HepG2 (cell line): Measurements from ENCODE around the gene PKD1L1. TPM values are rescaled to one million over a fixed set of nuclear protein-coding genes. Genes with fewer than 3 reads are reported as not detected.
A peak's percentile ranks its signal among the peaks of the same experiment; 100 is the strongest.

Experiments used
- ESRRA ChIP-seq: sonication (generic); formaldehyde crosslinking; IDR thresholded peaks from 2 replicates; pipeline ENCODE4 v1.5.1; 2020; ENCODE audit warnings: mild to moderate bottlenecking, low read depth, missing genetic modification reagents
- EZH2 ChIP-seq: conservative IDR thresholded peaks from 2 replicates; pipeline ENCODE4 v1.6.1; 2012; ENCODE audit warnings: mild to moderate bottlenecking, low read depth, low read length, moderate library complexity
- GABPA ChIP-seq, 2 experiments: IDR thresholded peaks; 2 replicates each; pipeline ENCODE4 v1.6.1; 2011 to 2016; ENCODE audit warnings: low read depth in 2 of 2, low read length in 1 of 2, missing biosample characterization in 1 of 2, missing genetic modification characterization in 1 of 2
- GABPB1 ChIP-seq: IDR thresholded peaks from 2 replicates; pipeline ENCODE4 v1.6.1; 2016; ENCODE audit warnings: mild to moderate bottlenecking, missing genetic modification reagents, moderate library complexity, missing compliant biosample characterization
- HDAC1 ChIP-seq: sonication (generic); formaldehyde crosslinking; IDR thresholded peaks from 2 replicates; pipeline ENCODE4 v1.5.1; 2020; ENCODE audit warnings: mild to moderate bottlenecking, missing genetic modification reagents
- MED1 ChIP-seq: sonication (generic); formaldehyde crosslinking; IDR thresholded peaks from 2 replicates; pipeline ENCODE4 v1.4.0; 2020; ENCODE audit warnings: missing genetic modification reagents
- NPAS2 ChIP-seq: sonication (generic); formaldehyde crosslinking; IDR thresholded peaks from 2 replicates; pipeline ENCODE4 v1.8.0; 2022; ENCODE audit warnings: mild to moderate bottlenecking, missing genetic modification reagents, borderline replicate concordance
- PHF5A ChIP-seq: IDR thresholded peaks from one replicate; pipeline ENCODE4 v1.6.1; 2018; ENCODE audit warnings: low read depth, missing genetic modification reagents; ENCODE audit not compliant: unreplicated experiment
- PLRG1 ChIP-seq: fragments of 450-650 bp; conservative IDR thresholded peaks from 2 replicates; pipeline ENCODE4 v1.6.1; 2016
- PRMT3 ChIP-seq: sonication (generic); formaldehyde crosslinking; IDR thresholded peaks from 2 replicates; pipeline ENCODE4 v1.8.1; 2022; ENCODE audit warnings: low read depth, mild to moderate bottlenecking, moderate library complexity, missing genetic modification reagents, borderline replicate concordance
- RBM39 ChIP-seq: fragments of 200-400 bp; formaldehyde crosslinking; IDR thresholded peaks from one replicate; pipeline ENCODE4 v1.6.1; 2018; ENCODE audit warnings: antibody characterized with exemption, mild to moderate bottlenecking, low read depth, low read length; ENCODE audit not compliant: poor library complexity, severe bottlenecking
- RXRA ChIP-seq: sonication (generic); formaldehyde crosslinking; IDR thresholded peaks from 2 replicates; pipeline ENCODE4 v1.5.1; 2020; ENCODE audit warnings: missing genetic modification reagents
- SIX1 ChIP-seq: sonication (generic); formaldehyde crosslinking; IDR thresholded peaks from 2 replicates; pipeline ENCODE4 v1.4.0; 2020; ENCODE audit warnings: missing genetic modification reagents, borderline replicate concordance
- SOX5 ChIP-seq: IDR thresholded peaks from 2 replicates; pipeline ENCODE4 v1.6.1; 2016; ENCODE audit warnings: borderline replicate concordance
- SRSF4 ChIP-seq: fragments of 200-400 bp; formaldehyde crosslinking; IDR thresholded peaks from one replicate; pipeline ENCODE4 v1.6.1; 2018; ENCODE audit warnings: mild to moderate bottlenecking, low read depth, low read length, moderate library complexity; ENCODE audit not compliant: poor library complexity, severe bottlenecking
- TBP ChIP-seq: sonication (generic); formaldehyde crosslinking; IDR thresholded peaks from 2 replicates; pipeline ENCODE4 v1.5.0; 2020; ENCODE audit warnings: missing genetic modification reagents
- TCF7L2 ChIP-seq: IDR thresholded peaks from 2 replicates; pipeline ENCODE4 v1.6.1; 2011; ENCODE audit warnings: mild to moderate bottlenecking, low read depth, low read length, moderate library complexity
- TP53 ChIP-seq: sonication (generic); formaldehyde crosslinking; conservative IDR thresholded peaks from 2 replicates; pipeline ENCODE4 v1.4.0; 2020; ENCODE audit warnings: missing genetic modification reagents
- U2AF1 ChIP-seq: fragments of 200-400 bp; formaldehyde crosslinking; optimal IDR thresholded peaks from 2 replicates; pipeline ENCODE3; 2017; ENCODE audit warnings: mild to moderate bottlenecking, low read depth, low read length
- U2AF2 ChIP-seq: fragments of 200-400 bp; formaldehyde crosslinking; IDR thresholded peaks from 2 replicates; pipeline ENCODE4 v1.6.1; 2017; ENCODE audit warnings: low read depth, mild to moderate bottlenecking, low read length
- ZFP36L2 ChIP-seq: sonication (generic); formaldehyde crosslinking; IDR thresholded peaks from 2 replicates; pipeline ENCODE4 v1.4.0; 2020; ENCODE audit warnings: missing genetic modification reagents
- ZMYM4 ChIP-seq: sonication (generic); formaldehyde crosslinking; IDR thresholded peaks from 2 replicates; pipeline ENCODE4 v1.8.1; 2023; ENCODE audit warnings: mild to moderate bottlenecking, missing genetic modification reagents
- ZNF441 ChIP-seq: sonication (generic); formaldehyde crosslinking; IDR thresholded peaks from 2 replicates; pipeline ENCODE4 v1.7.0; 2021; ENCODE audit warnings: missing genetic modification reagents, borderline replicate concordance
- ZNF451 ChIP-seq: sonication (generic); formaldehyde crosslinking; IDR thresholded peaks from 2 replicates; pipeline ENCODE4 v1.5.0; 2020; ENCODE audit warnings: mild to moderate bottlenecking, missing genetic modification reagents
- ZNF484 ChIP-seq: sonication (generic); formaldehyde crosslinking; IDR thresholded peaks from 2 replicates; pipeline ENCODE4 v1.5.1; 2020; ENCODE audit warnings: mild to moderate bottlenecking, low read depth, missing genetic modification reagents, borderline replicate concordance
- ZNF746 ChIP-seq: sonication (generic); formaldehyde crosslinking; IDR thresholded peaks from 2 replicates; pipeline ENCODE4 v1.8.0; 2022; ENCODE audit warnings: mild to moderate bottlenecking, missing genetic modification reagents
- polyA plus RNA-seq, 8 experiments: library from polyadenylated mRNA; depleted of rRNA in 3 of 8; stranded (reverse) in 7 of 8; unstranded in 1 of 8; fragments of >200 nt; fragmentation: Illumina TruSeq in 4 of 8; extraction: Trizol in 4 of 8; gene quantifications; 2 replicates each; pipeline versions ENCODE4 v1.2.1 to v1.2.3, GENCODE V29; 2011 to 2016; ENCODE audit warnings: low read depth in 4 of 8, missing spikeins in 1 of 8, mixed read lengths in 1 of 8; ENCODE audit not compliant: insufficient read depth in 1 of 8
- total RNA-seq, 5 experiments: library from RNA; depleted of rRNA; stranded (reverse); fragments of >200 nt; fragmentation: Illumina TruSeq; extraction: Trizol; gene quantifications; 2 replicates each; pipeline ENCODE4 v1.2.3, GENCODE V29; 2016; ENCODE audit warnings: low read depth in 1 of 5
- TF ChIP-seq, protein P1 (sequence below): sonication (generic); formaldehyde crosslinking; IDR thresholded peaks from 2 replicates; pipeline ENCODE4 v1.4.0; 2020; ENCODE audit warnings: missing genetic modification reagents

Gene PKD1L1
- total and polyA plus RNA-seq, 2 of the 13 experiments (the other 11 are each of a cell fraction or from before 2014, with no cell fraction given): 0.01 TPM; not detected in 1

DNA sequence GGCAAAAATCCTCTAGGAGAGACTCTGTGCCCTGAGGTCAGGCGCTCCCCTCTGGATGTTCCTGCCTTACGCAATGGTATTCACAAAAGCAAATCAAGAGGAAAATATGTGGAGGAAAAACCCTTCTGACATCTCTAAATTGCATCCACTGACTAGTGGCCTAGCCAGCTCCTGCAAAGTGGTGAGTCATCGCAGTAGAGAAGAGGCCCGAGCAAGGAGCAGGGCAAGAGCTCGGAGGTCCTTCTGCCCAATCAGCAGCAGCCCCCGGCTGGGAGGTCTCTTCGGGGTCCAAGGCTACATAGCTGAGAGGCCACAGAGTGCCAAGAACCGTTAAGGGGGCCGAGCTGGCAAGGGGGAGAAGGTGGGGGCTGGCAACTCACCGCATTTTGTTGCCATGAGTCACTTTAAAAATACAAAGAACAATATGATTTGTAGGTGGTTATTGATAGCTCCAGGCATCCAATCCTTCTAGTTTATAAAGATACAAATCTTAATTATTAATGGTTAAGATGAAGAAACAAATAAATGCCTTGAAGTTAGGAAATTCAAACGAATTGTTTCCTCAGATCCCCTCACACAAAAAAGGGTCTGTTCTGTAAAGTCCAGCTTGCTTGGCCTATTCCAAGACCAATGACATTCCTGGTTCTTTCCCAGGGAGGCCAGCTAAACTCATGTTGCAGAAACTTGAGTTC lies 161.6 kb downstream of the PKD1L1 start (continued):
- TF ChIP-seq ZFP36L2 (CRISPR knock-in tag): no peak
- TF ChIP-seq SOX5 (CRISPR knock-in tag): peak; percentile 72; the same call in 1 of the 2 replicates
- peak; percentile 19; the same call in 1 of the 2 replicates for TF ChIP-seq ESRRA (CRISPR knock-in tag)
- TF ChIP-seq PHF5A (CRISPR knock-in tag): no peak
- peak; percentile 87 for TF ChIP-seq MED1 (CRISPR knock-in tag)
- no peak for TF ChIP-seq PRMT3
- 0 out of 2 replicates have a peak, but pooled peaks have one; percentile 36 for TF ChIP-seq TP53 (CRISPR knock-in tag)
- TF ChIP-seq EZH2: no peak
- peak; percentile 83 for TF ChIP-seq ZMYM4 (CRISPR knock-in tag)
- TF ChIP-seq U2AF1: no peak
- TF ChIP-seq, protein P1, sequence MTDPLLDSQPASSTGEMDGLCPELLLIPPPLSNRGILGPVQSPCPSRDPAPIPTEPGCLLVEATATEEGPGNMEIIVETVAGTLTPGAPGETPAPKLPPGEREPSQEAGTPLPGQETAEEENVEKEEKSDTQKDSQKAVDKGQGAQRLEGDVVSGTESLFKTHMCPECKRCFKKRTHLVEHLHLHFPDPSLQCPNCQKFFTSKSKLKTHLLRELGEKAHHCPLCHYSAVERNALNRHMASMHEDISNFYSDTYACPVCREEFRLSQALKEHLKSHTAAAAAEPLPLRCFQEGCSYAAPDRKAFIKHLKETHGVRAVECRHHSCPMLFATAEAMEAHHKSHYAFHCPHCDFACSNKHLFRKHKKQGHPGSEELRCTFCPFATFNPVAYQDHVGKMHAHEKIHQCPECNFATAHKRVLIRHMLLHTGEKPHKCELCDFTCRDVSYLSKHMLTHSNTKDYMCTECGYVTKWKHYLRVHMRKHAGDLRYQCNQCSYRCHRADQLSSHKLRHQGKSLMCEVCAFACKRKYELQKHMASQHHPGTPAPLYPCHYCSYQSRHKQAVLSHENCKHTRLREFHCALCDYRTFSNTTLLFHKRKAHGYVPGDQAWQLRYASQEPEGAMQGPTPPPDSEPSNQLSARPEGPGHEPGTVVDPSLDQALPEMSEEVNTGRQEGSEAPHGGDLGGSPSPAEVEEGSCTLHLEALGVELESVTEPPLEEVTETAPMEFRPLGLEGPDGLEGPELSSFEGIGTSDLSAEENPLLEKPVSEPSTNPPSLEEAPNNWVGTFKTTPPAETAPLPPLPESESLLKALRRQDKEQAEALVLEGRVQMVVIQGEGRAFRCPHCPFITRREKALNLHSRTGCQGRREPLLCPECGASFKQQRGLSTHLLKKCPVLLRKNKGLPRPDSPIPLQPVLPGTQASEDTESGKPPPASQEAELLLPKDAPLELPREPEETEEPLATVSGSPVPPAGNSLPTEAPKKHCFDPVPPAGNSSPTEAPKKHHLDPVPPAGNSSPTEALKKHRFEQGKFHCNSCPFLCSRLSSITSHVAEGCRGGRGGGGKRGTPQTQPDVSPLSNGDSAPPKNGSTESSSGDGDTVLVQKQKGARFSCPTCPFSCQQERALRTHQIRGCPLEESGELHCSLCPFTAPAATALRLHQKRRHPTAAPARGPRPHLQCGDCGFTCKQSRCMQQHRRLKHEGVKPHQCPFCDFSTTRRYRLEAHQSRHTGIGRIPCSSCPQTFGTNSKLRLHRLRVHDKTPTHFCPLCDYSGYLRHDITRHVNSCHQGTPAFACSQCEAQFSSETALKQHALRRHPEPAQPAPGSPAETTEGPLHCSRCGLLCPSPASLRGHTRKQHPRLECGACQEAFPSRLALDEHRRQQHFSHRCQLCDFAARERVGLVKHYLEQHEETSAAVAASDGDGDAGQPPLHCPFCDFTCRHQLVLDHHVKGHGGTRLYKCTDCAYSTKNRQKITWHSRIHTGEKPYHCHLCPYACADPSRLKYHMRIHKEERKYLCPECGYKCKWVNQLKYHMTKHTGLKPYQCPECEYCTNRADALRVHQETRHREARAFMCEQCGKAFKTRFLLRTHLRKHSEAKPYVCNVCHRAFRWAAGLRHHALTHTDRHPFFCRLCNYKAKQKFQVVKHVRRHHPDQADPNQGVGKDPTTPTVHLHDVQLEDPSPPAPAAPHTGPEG (CRISPR knock-in tag): 0 out of 2 replicates have a peak, but pooled peaks have one; percentile 33
- no peak for TF ChIP-seq NPAS2 (CRISPR knock-in tag)
- TF ChIP-seq U2AF2: no peak
- no peak; the same call in 1 of the 2 replicates for TF ChIP-seq SIX1 (CRISPR knock-in tag)
- no peak for TF ChIP-seq TBP (CRISPR knock-in tag)
- peak; percentile 72; the same call in 1 of the 2 replicates for TF ChIP-seq HDAC1 (CRISPR knock-in tag)
- peak; percentile 41; the same call in 1 of the 2 replicates for TF ChIP-seq ZNF746 (CRISPR knock-in tag)
- TF ChIP-seq ZNF451 (CRISPR knock-in tag): no peak
- no peak for TF ChIP-seq SRSF4
- 0 out of 2 replicates have a peak, but pooled peaks have one; percentile 63 for TF ChIP-seq RXRA (CRISPR knock-in tag)
- peak; percentile 61; the same call in 1 of the 2 replicates for TF ChIP-seq ZNF441 (CRISPR knock-in tag)
- TF ChIP-seq PLRG1: no peak
- no peak for TF ChIP-seq GABPA (IDR thresholded peaks at IDR 0.05; ENCODE audit: low read depth, low read length)
- TF ChIP-seq GABPA (CRISPR knock-in tag; IDR thresholded peaks at IDR 0.05; ENCODE audit: low read depth): no peak
- TF ChIP-seq GABPB1 (CRISPR knock-in tag): no peak
- no peak for TF ChIP-seq RBM39
- no peak for TF ChIP-seq ZNF484 (CRISPR knock-in tag)
- TF ChIP-seq TCF7L2: no peak
